GM12878 (cell line): Measurements from ENCODE around the gene RAD9A. TPM values are rescaled to one million over a fixed set of nuclear protein-coding genes. Genes with fewer than 3 reads are reported as not detected.

Experiments used
- ATAC-seq: fragments of 200-7000 bp; cut with Tn5 transposase; 3 replicates; pipeline ENCODE4 v1.9.1; 2020; ENCODE audit warnings: mild to moderate bottlenecking, moderate library complexity
- BruUV-seq: library from RNA; stranded (reverse); fragments of 400-500 nt; replicated peaks from 2 replicates; lab custom pipeline; 2021; lab: Mats Ljungman, UMichigan
- CTCF ChIA-PET: fragments of 300-600 bp; sonication (Branson Sonifier 250); formaldehyde crosslinking; extraction: SDS; loops from one replicate; lab custom pipeline; 2021; ENCODE audit warnings: inconsistent platforms; lab: Yijun Ruan, JAX
- POLR2A ChIA-PET: fragments of 350-600 bp; formaldehyde crosslinking; extraction: SDS; loops from one replicate; lab custom pipeline; 2021; ENCODE audit warnings: inconsistent platforms; lab: Charles Lee
- RAD21 ChIA-PET: fragments of 300-600 bp; sonication (Branson Sonifier 250); formaldehyde crosslinking; loops from one replicate; lab custom pipeline; 2023; ENCODE audit warnings: antibody characterized with exemption; ENCODE audit not compliant: unreplicated experiment; lab: Charles Lee
- SMC1A ChIA-PET: fragments of 300-600 bp; sonication (Branson Sonifier 250); formaldehyde crosslinking; loops from one replicate; lab custom pipeline; 2023; ENCODE audit not compliant: unreplicated experiment, uncharacterized antibody; lab: Charles Lee
- DNase-seq: peaks from one replicate; pipeline ENCODE4 v3.0.0-alpha.2; 2011; ENCODE audit warnings: low read depth, low spot score
- FAIRE-seq: peaks from 3 replicates; lab custom pipeline; 2011; peaks lifted over from hg19 to GRCh38; lab: Jason Lieb, UNC
- H2AFZ ChIP-seq: 2 replicates; pipeline ENCODE4 v1.6.0; 2011; ENCODE audit warnings: low read depth, low read length, control low read depth; ENCODE audit not compliant: control insufficient read depth
- H3K27ac ChIP-seq: 2 replicates; pipeline ENCODE4 v1.5.1; 2011; ENCODE audit warnings: control low read depth; ENCODE audit not compliant: control insufficient read depth, insufficient read depth
- H3K27me3 ChIP-seq, 2 experiments: replicated peaks in 1 of 2; 2 replicates each; pipeline versions ENCODE4 v1.6.0 to v1.6.1; 2011; ENCODE audit warnings: low read length in 1 of 2; ENCODE audit not compliant: control insufficient read depth in 2 of 2, insufficient read depth in 2 of 2
- H3K36me3 ChIP-seq, 2 experiments: 2 replicates each; pipeline ENCODE4 v1.5.1; 2011; ENCODE audit warnings: low read length in 1 of 2; ENCODE audit not compliant: control insufficient read depth in 2 of 2, insufficient read depth in 2 of 2
- H3K4me1 ChIP-seq: 2 replicates; pipeline ENCODE4 v1.6.1; 2011; ENCODE audit warnings: mild to moderate bottlenecking, low read length, moderate library complexity, mixed read lengths; ENCODE audit not compliant: control insufficient read depth, insufficient read depth
- H3K4me2 ChIP-seq: 2 replicates; pipeline ENCODE4 v1.6.0; 2011; ENCODE audit warnings: control low read depth; ENCODE audit not compliant: control insufficient read depth, insufficient read depth
- H3K4me3 ChIP-seq: fragments of 200-600 bp; sonication (generic); 2 replicates; pipeline ENCODE4 v1.5.1; 2016
- H3K79me2 ChIP-seq: 2 replicates; pipeline ENCODE4 v1.6.0; 2011; ENCODE audit warnings: low read length; ENCODE audit not compliant: control insufficient read depth, insufficient read depth
- H3K9ac ChIP-seq: 2 replicates; pipeline ENCODE4 v1.8.0; 2011; ENCODE audit warnings: low read length, control low read depth, mixed read lengths; ENCODE audit not compliant: control insufficient read depth, insufficient read depth
- H3K9me3 ChIP-seq: replicated peaks from 3 replicates; pipeline ENCODE4 v1.5.1; 2011; ENCODE audit warnings: mild to moderate bottlenecking, low read length; ENCODE audit not compliant: control insufficient read depth, insufficient read depth
- H4K20me1 ChIP-seq: 2 replicates; pipeline ENCODE4 v1.6.0; 2011; ENCODE audit not compliant: control insufficient read depth, insufficient read depth
- CBX3 ChIP-seq: fragments of 200-600 bp; sonication (generic); IDR thresholded peaks from 2 replicates; pipeline ENCODE4 v1.6.1; 2016; ENCODE audit warnings: low read depth, borderline replicate concordance
- CHD1 ChIP-seq: IDR thresholded peaks from 2 replicates; pipeline ENCODE4 v1.6.1; 2012; ENCODE audit warnings: low read depth, low read length, improper control_type of control experiment
- HDAC6 ChIP-seq: fragments of 200-600 bp; sonication (generic); IDR thresholded peaks from one replicate; pipeline ENCODE4 v1.8.0; 2017; ENCODE audit warnings: antibody characterized with exemption; ENCODE audit not compliant: unreplicated experiment
- KDM1A ChIP-seq: fragments of 200-600 bp; sonication (generic); IDR thresholded peaks from 2 replicates; pipeline ENCODE4 v1.6.1; 2016; ENCODE audit warnings: borderline replicate concordance
- MXI1 ChIP-seq: fragments of 150-350 bp; IDR thresholded peaks from 2 replicates; pipeline ENCODE4 v1.6.1; 2011; ENCODE audit warnings: low read depth, mild to moderate bottlenecking, inconsistent platforms, low read length, improper control_type of control experiment
- POLR2AphosphoS2 ChIP-seq: IDR thresholded peaks from 2 replicates; pipeline ENCODE4 v1.6.1; 2011; ENCODE audit warnings: low read depth, mild to moderate bottlenecking, low read length, improper control_type of control experiment, moderate library complexity
- SP1 ChIP-seq: IDR thresholded peaks from one replicate; pipeline ENCODE4 v1.6.1; 2011; ENCODE audit warnings: low read depth, low read length
- TCF12 ChIP-seq: IDR thresholded peaks from 2 replicates; pipeline ENCODE4 v1.6.1; 2011; ENCODE audit warnings: low read depth, mild to moderate bottlenecking, low read length
- TCF7 ChIP-seq: IDR thresholded peaks from 2 replicates; pipeline ENCODE4 v1.6.1; 2014; ENCODE audit warnings: antibody characterized with exemption, borderline replicate concordance
- WGBS: methylation state at CpG from one replicate; pipeline ENCODE4 v1.1.6; 2016; ENCODE audit warnings: low lambda C conversion rate; ENCODE audit not compliant: insufficient replicate concordance, insufficient coverage; ENCODE audit errors: missing lambda C conversion rate; 5-methylcytosine and 5-hydroxymethylcytosine counted together
- in situ Hi-C: fragments of 300-500 bp; cut with MboI; formaldehyde crosslinking; loops from 9 replicates; pipeline ENCODE4 v1.14.3; 2018; ENCODE audit warnings: mixed read lengths
- intact Hi-C: fragments of 100-400 bp; cut with micrococcal nuclease; formaldehyde crosslinking; loops from one replicate; pipeline ENCODE4 v1.14.2; 2022; ENCODE audit not compliant: unreplicated experiment
- polyA plus RNA-seq, 11 experiments: library from polyadenylated mRNA; depleted of rRNA in 4 of 11; unstranded in 6 of 11; stranded (reverse) in 5 of 11; fragments of >200 nt; fragmentation: Nextera tagmentation in 4 of 11; fragmentation: Illumina TruSeq in 1 of 11; extraction: Ambion mirVana in 4 of 11; extraction: Trizol in 1 of 11; gene quantifications; 1 replicate in 1 of 11; 2 replicates in 10 of 11; pipeline versions ENCODE4 v1.2.1 to v1.2.3, GENCODE V29; 2011 to 2016; ENCODE audit warnings: inconsistent platforms in 2 of 11, missing spikeins in 2 of 11, low read depth in 1 of 11
- total RNA-seq, 4 experiments: library from RNA; depleted of rRNA in 3 of 4; stranded (reverse); fragments of >200 nt in 3 of 4; fragmentation: Illumina TruSeq in 1 of 4; extraction: Trizol in 1 of 4; gene quantifications; 2 replicates each; pipeline versions ENCODE4 v1.2.1 to v1.2.3, GENCODE V29; 2013 to 2021
- TF ChIP-seq, protein P1 (sequence below): IDR thresholded peaks from 2 replicates; pipeline ENCODE4 v1.6.1; 2012; ENCODE audit warnings: low read depth, low read length, improper control_type of control experiment
- TF ChIP-seq, protein P2 (sequence below): IDR thresholded peaks from 2 replicates; pipeline ENCODE4 v1.6.1; 2012; ENCODE audit warnings: mild to moderate bottlenecking, low read depth, low read length

RAD9A gene
- total and polyA plus RNA-seq, 10 of the 15 experiments (the other 5 are each of a cell fraction or from before 2014, with no cell fraction given) = 1.1 to 36.2 (median 19.8) TPM

DNA sequence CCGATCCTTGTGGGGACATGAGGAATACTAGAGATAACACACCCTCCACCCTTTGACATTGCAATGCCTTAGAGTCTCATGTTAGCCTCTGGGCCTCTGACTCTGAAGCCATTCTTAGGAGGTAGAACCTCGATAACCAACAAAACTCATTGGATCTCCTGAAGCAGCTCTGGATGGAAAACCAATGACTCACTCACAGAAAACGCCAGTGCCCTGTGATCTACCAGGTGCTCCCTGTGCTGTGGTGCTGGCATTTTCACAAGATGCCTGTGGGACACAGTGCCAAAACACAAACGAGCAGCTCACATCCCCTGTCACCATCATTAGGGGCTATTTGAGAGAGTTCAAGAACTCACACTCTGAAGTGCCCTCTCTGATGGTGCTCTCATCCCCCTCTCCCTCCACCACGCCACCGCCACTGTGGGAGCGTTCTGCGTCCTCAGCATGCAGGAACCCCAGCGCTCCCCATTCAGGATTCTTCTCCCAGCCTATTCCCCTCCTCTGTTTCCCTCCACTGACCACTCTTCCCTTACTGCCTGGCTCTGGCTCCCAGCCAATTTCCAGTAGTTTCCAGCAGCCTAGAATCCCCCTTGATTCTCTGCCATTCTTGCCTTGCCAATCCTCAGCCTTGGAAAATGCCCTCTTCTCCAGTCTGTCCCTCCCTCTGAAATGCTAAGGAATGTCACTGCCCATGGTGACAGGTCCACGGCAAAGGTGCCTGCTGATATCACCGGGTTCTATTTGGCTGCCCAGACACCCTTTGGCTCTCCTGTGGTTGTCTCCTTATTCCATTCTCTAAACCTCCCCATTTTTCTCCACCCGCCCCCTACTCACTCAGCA lies 33.7 kb upstream of the RAD9A start:
- H3K36me3 ChIP-seq = no peaks in the 10 kb centered on the region
- intact Hi-C loops = loop anchor here (1.0 to 2.0 kb wide), 4 partner anchors 13 to 149 kb away; no protein-coding TSS in a partner anchor
- POLR2A ChIA-PET = interaction anchor here (11.4 kb wide), 1 partner anchor 21 kb away, joined by 183 read pairs; no protein-coding TSS in a partner anchor
- no peak overlapping the region for H3K4me2 ChIP-seq
- ATAC-seq (no peak), FAIRE-seq (no peak), DNase-seq (no peak)
- H3K27ac ChIP-seq = no peak overlapping the region
- H3K27me3 ChIP-seq = no peaks in the 10 kb centered on the region; a peak in 1 of 4 replicates
- BruUV-seq = no TSS peak
- in situ Hi-C loops = no loop called here
- H2AFZ ChIP-seq = no peak overlapping the region
- SMC1A ChIA-PET = interaction anchor here (7.9 to 15.8 kb wide), 2 partner anchors 13 to 20 kb away, joined by 79 to 646 read pairs; partner anchors contain the start of gene CLCF1
- peaks cover 2% of the 10 kb centered on the region for H3K79me2 ChIP-seq
- no peaks in the 10 kb centered on the region for H4K20me1 ChIP-seq
- H3K4me3 ChIP-seq = no peak overlapping the region
- TF ChIP-seq CHD1 = no peak
- TF ChIP-seq, protein P1, sequence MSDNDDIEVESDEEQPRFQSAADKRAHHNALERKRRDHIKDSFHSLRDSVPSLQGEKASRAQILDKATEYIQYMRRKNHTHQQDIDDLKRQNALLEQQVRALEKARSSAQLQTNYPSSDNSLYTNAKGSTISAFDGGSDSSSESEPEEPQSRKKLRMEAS = no peak
- no peak for TF ChIP-seq KDM1A
- no peak for TF ChIP-seq SP1
- no peak for TF ChIP-seq MXI1
- TF ChIP-seq HDAC6 = no peak
- TF ChIP-seq POLR2AphosphoS2 = no peak
- no peak for TF ChIP-seq TCF7
- TF ChIP-seq CBX3 = no peak
- TF ChIP-seq, protein P2, sequence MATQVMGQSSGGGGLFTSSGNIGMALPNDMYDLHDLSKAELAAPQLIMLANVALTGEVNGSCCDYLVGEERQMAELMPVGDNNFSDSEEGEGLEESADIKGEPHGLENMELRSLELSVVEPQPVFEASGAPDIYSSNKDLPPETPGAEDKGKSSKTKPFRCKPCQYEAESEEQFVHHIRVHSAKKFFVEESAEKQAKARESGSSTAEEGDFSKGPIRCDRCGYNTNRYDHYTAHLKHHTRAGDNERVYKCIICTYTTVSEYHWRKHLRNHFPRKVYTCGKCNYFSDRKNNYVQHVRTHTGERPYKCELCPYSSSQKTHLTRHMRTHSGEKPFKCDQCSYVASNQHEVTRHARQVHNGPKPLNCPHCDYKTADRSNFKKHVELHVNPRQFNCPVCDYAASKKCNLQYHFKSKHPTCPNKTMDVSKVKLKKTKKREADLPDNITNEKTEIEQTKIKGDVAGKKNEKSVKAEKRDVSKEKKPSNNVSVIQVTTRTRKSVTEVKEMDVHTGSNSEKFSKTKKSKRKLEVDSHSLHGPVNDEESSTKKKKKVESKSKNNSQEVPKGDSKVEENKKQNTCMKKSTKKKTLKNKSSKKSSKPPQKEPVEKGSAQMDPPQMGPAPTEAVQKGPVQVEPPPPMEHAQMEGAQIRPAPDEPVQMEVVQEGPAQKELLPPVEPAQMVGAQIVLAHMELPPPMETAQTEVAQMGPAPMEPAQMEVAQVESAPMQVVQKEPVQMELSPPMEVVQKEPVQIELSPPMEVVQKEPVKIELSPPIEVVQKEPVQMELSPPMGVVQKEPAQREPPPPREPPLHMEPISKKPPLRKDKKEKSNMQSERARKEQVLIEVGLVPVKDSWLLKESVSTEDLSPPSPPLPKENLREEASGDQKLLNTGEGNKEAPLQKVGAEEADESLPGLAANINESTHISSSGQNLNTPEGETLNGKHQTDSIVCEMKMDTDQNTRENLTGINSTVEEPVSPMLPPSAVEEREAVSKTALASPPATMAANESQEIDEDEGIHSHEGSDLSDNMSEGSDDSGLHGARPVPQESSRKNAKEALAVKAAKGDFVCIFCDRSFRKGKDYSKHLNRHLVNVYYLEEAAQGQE = no peak
- no peak for TF ChIP-seq TCF12
- H3K4me1 ChIP-seq = peaks cover 32% of the 10 kb centered on the region
- CTCF ChIA-PET = interaction anchor here (0.6 to 26.2 kb wide), 4 partner anchors 7 to 276 kb away, joined by 3 to 1301 read pairs (median 78); partner anchors contain the start of genes CLCF1 and RAD9A
- H3K9me3 ChIP-seq = no peaks in the 10 kb centered on the region
- no peak overlapping the region for H3K9ac ChIP-seq
- 65% methylated on average over 12 of the region's 12 CpGs for WGBS
- RAD21 ChIA-PET = interaction anchor here (1.2 to 10.1 kb wide), 5 partner anchors 13 to 44 kb away, joined by 5 to 525 read pairs (median 102); partner anchors contain the start of genes CLCF1, PPP1CA and RAD9A
